AG09319 (cell line): ENCODE data around the gene ZNF407.

Source experiments
- DNase-seq: peaks from one replicate; pipeline ENCODE4 v3.0.0-alpha.2; 2010; ENCODE audit warnings: low read depth; ENCODE audit errors: extremely low read depth
- CTCF ChIP-seq: IDR thresholded peaks from 2 replicates; pipeline ENCODE4 v1.5.1; 2011; ENCODE audit warnings: low read depth, mild to moderate bottlenecking, inconsistent platforms, low read length, moderate library complexity

Gene ZNF407

GRCh38 chr18:74834424-74835309 is 237.0 kb downstream of the ZNF407 start:
- TF ChIP-seq CTCF: no peak
- DNase-seq: no peak

GRCh38 chr18:74836296-74837139 is 238.8 kb downstream of the ZNF407 start:
- no peak for DNase-seq
- TF ChIP-seq CTCF: no peak

GRCh38 chr18:74840492-74841167 is 243.0 kb downstream of the ZNF407 start:
- no peak for TF ChIP-seq CTCF
- DNase-seq: no peak

GRCh38 chr18:74841248-74841647 is 243.6 kb downstream of the ZNF407 start:
- no peak for TF ChIP-seq CTCF
- DNase-seq: no peak

GRCh38 chr18:74849301-74849700 is 251.6 kb downstream of the ZNF407 start:
- DNase-seq: no peak
- TF ChIP-seq CTCF: no peak

- no peak for TF ChIP-seq CTCF
Measured at GRCh38 chr18:74856434-74856833, 258.8 kb downstream of the ZNF407 start.

More at GRCh38 chr18:74856434-74856833, 258.8 kb downstream of the ZNF407 start:
- DNase-seq: no peak
